ENCODE measurements around the gene STAT5A.
A peak's percentile ranks its signal among the peaks of the same experiment; 100 is the strongest.
"Not testable (repeated sequence)": the region's sequence is repeated elsewhere in the genome, so short reads cannot be mapped to it uniquely, and the experiment has no call there.

The STAT5A gene

GRCh38 chr17:42288803-42289610 lies 709 bp downstream of the STAT5A start:
- ChIA-PET POLR2A (ENCODE audit: low non-redundant PET) (no interaction called here), CTCF (interaction anchor here (0.6 to 2.3 kb wide), 2 partner anchors 24 to 72 kb away, joined by 3 to 9 read pairs; no protein-coding TSS in a partner anchor)
- TF ChIP-seq CTCF (conservative IDR thresholded peaks at IDR 0.05; ENCODE audit: low read depth): no peak
- H3K27ac ChIP-seq: peak overlapping the region; percentile 4; the same call in 1 of the 2 replicates
- no peak for DNase-seq (ENCODE audit: low spot score)

DNA sequence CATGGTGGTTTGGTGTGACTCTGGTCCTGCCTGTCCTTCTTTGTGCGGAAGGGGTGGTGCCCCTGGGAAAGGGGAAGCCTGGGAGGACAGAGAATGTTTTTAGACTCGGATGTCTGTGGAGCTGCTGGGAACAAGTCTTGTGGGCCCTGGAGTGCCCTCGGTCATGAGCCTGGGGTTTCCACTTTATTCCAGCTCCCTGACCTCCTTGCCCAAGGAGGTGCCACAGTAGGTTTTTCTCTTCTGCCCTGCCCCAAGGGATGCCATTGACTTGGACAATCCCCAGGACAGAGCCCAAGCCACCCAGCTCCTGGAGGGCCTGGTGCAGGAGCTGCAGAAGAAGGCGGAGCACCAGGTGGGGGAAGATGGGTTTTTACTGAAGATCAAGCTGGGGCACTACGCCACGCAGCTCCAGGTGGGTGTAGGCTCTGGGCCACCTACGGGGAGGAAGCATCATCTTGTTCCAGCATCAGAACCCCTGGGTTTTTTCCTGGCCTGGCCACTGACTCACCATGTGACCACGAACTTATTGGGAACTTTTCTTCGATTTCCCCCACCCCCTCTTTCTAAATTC lies 1.4 kb downstream of the STAT5A start:
- POLR2A ChIA-PET (ENCODE audit: low non-redundant PET): no interaction called here
- no peak for DNase-seq (ENCODE audit: low spot score)
- no peak for TF ChIP-seq CTCF (conservative IDR thresholded peaks at IDR 0.05; ENCODE audit: low read depth)
- H3K27ac ChIP-seq: peak overlapping the region; percentile 10; the same call in 1 of the 2 replicates
- CTCF ChIA-PET: interaction anchor here (0.6 to 2.3 kb wide), 2 partner anchors 23 to 73 kb away, joined by 3 to 9 read pairs; no protein-coding TSS in a partner anchor

DNA sequence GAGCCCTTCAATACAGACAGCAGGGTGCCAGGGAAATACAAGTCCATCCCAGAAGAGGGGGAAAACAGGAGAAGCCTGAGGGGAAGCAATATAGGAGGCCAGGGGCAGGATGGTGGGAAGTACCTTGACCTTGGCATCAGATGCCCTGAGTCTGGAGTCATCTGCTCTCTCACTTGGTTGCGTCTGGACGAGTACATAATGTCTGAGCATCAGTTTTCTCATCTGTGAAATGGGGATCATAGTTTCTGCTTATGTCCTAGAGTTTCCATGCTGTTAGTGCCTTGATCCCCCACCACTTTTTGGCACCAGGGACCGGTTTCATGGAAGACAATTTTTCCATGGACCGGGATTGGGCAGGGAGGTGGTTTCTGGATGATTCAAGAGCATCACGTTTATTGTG lies 2.3 kb downstream of the STAT5A start:
- ChIA-PET POLR2A (ENCODE audit: low non-redundant PET) (no interaction called here), CTCF (no interaction called here)
- no peak overlapping the region for H3K27ac ChIP-seq
- DNase-seq (ENCODE audit: low spot score): no peak
- no peak for TF ChIP-seq CTCF (conservative IDR thresholded peaks at IDR 0.05; ENCODE audit: low read depth)

DNA sequence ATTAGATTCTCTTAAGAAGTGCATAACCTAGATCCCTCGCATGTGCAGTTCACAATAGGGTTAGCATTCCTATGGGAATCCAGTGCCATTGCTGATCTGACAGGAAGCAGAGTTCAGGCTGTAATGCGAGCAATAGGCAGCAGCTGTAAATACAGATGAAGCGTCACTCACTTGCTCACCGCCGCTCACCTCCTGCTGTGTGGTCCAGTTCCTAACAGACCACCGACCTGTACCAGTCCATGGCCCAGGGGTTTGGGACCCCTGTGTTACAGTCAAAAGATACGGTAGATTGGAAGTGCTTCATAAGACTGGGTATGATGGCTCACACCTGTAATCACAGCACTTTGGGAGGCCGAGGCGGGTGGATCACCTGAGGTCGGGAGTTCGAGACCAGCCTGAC lies 2.8 kb downstream of the STAT5A start:
- POLR2A ChIA-PET (ENCODE audit: low non-redundant PET): no interaction called here
- CTCF ChIA-PET: no interaction called here

GRCh38 chr17:42294469-42295398 lies 6.4 kb downstream of the STAT5A start:
- POLR2A ChIA-PET (ENCODE audit: low non-redundant PET): interaction anchor here (0.7 kb wide), 1 partner anchor 268 kb away, joined by 3 read pairs; no protein-coding TSS in a partner anchor
- CTCF ChIA-PET: interaction anchor here (0.6 kb wide), 1 partner anchor 612 kb away, joined by 4 read pairs; no protein-coding TSS in a partner anchor
- no peak overlapping the region for H3K27ac ChIP-seq
- no peak for DNase-seq (ENCODE audit: low spot score)
- TF ChIP-seq CTCF (conservative IDR thresholded peaks at IDR 0.05; ENCODE audit: low read depth): no peak

More for the DNA sequence above, 2.8 kb downstream of the STAT5A start:
- H3K27ac ChIP-seq: no peak overlapping the region
- no peak for DNase-seq (ENCODE audit: low spot score)
- no peak for TF ChIP-seq CTCF (conservative IDR thresholded peaks at IDR 0.05; ENCODE audit: low read depth)

GRCh38 chr17:42296012-42296411 lies 7.7 kb downstream of the STAT5A start:
- H3K27ac ChIP-seq: no peak overlapping the region
- CTCF ChIA-PET: interaction anchor here (0.6 to 1.7 kb wide), 2 partner anchors 16 to 75 kb away, joined by 3 to 5 read pairs; no protein-coding TSS in a partner anchor
- DNase-seq (ENCODE audit: low spot score): no peak
- no peak for TF ChIP-seq CTCF (conservative IDR thresholded peaks at IDR 0.05; ENCODE audit: low read depth)
- POLR2A ChIA-PET (ENCODE audit: low non-redundant PET): no interaction called here

DNA sequence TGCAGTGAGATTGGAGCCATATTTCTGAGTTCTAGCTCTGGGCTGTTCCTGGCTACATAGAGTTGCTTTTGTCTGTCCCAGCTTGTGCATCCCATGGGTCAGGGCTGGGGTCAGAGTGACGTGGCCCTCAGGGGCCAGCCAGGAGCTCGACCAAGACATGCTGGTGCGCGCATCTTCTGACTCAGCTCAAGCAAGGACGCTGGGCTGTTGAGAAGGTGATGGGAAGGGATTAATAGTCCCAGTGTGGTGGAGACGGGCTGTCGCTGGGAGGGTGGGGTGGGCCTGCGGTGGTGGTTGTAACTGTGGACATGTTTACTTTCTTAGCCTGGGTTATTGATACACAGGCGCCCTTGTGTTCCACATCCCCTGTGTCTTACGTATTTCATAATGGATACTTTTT lies 9.5 kb downstream of the STAT5A start:
- CTCF ChIA-PET; DNase-seq (ENCODE audit: low spot score); POLR2A ChIA-PET (ENCODE audit: low non-redundant PET): not testable (repeated sequence)
- H3K27ac ChIP-seq: peak overlapping the region; percentile 56

DNA sequence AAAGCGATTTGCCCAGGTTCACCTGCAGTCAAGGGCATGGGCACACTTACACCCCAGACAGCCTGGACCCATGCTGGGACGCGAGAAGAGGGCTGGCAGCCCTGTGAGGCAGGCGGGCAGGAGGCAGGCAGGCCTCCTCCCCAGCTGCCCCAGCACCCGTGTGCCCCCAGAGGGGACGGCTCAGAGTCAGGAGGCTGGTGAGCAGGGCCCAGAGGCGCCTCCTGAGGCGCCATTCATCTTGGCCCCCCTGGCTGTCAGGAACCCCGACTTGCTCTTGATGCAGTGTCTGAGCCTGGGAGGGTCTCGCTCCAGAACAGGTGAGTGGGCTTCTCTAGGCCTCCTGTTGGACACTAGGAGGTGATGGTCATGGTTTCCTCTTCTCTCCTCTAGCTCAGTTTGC lies 11.1 kb downstream of the STAT5A start:
- CTCF ChIA-PET: interaction anchor here (0.7 kb wide), 1 partner anchor 233 kb away, joined by 5 read pairs; no protein-coding TSS in a partner anchor
- H3K27ac ChIP-seq; POLR2A ChIA-PET (ENCODE audit: low non-redundant PET); DNase-seq (ENCODE audit: low spot score): not testable (repeated sequence)

- POLR2A ChIA-PET (ENCODE audit: low non-redundant PET); DNase-seq (ENCODE audit: low spot score); CTCF ChIA-PET; H3K27ac ChIP-seq: not testable (repeated sequence)
These were observed 11.6 kb downstream of the STAT5A start for GRCh38 chr17:42299913-42300312.

Measured in RWPE1 (cell line).